Bronchial epithelial cell (primary cell): ENCODE results near the gene SH3BP2. TPM values are rescaled to one million over a fixed set of nuclear protein-coding genes. Genes with fewer than 3 reads are reported as not detected.

Experiments
- DNase-seq: peaks from one replicate; pipeline ENCODE4 v3.0.0-alpha.2; 2010; ENCODE audit warnings: low read depth
- FAIRE-seq: peaks from 2 replicates; lab custom pipeline; 2011; peaks lifted over from hg19 to GRCh38; lab: Jason Lieb, UNC
- H3K27me3 ChIP-seq: 2 replicates; pipeline ENCODE4 v1.5.1; 2011; ENCODE audit warnings: low read length; ENCODE audit not compliant: control insufficient read depth, insufficient read depth
- H3K36me3 ChIP-seq: 2 replicates; pipeline ENCODE4 v1.5.1; 2011; ENCODE audit warnings: low read length; ENCODE audit not compliant: control insufficient read depth, insufficient read depth
- H3K4me3 ChIP-seq: 2 replicates; pipeline ENCODE4 v1.5.1; 2011; ENCODE audit warnings: mild to moderate bottlenecking, low read depth, low read length, control low read depth
- total RNA-seq: library from RNA; depleted of rRNA; stranded (reverse); fragments of >200 nt; gene quantifications from 2 replicates; pipeline ENCODE4 v1.2.1, GENCODE V29; 2014
- TF ChIP-seq, protein P1 (sequence below): IDR thresholded peaks from 2 replicates; pipeline ENCODE4 v1.5.1; 2011; ENCODE audit warnings: mild to moderate bottlenecking, moderate library complexity, low read length, control low read depth, inconsistent platforms; ENCODE audit not compliant: insufficient read depth, severe bottlenecking

The SH3BP2 gene
- total RNA-seq, 1 donor from 2014 or later: 31.1 TPM

DNA sequence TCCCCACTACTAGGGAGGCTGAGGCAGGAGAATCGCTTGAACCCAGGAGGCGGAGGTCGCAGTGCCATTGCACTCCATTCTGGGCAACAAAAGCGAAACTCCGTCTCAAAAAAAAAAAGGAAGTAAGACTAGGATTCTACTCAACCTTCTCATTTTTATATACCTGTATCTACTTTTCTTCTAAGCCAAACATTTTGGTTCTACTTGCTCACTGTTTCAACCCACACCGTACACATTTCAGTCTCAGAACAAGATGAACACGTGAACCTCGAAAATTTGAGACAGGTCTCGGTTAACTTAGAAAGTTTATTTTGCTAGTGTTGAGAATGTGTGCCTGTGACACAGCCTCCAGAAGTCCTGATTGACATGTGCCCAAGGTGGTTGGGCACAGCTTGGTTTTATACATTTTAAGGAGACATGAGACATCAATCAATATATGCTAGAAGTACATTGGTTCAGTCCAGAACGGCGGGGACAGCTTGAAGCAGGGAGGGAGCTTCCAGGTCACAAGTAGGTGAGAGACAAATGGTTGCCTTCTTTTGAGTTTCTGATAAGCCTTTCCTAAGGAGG lies 54.5 kb downstream of the SH3BP2 start:
- TF ChIP-seq, protein P1, sequence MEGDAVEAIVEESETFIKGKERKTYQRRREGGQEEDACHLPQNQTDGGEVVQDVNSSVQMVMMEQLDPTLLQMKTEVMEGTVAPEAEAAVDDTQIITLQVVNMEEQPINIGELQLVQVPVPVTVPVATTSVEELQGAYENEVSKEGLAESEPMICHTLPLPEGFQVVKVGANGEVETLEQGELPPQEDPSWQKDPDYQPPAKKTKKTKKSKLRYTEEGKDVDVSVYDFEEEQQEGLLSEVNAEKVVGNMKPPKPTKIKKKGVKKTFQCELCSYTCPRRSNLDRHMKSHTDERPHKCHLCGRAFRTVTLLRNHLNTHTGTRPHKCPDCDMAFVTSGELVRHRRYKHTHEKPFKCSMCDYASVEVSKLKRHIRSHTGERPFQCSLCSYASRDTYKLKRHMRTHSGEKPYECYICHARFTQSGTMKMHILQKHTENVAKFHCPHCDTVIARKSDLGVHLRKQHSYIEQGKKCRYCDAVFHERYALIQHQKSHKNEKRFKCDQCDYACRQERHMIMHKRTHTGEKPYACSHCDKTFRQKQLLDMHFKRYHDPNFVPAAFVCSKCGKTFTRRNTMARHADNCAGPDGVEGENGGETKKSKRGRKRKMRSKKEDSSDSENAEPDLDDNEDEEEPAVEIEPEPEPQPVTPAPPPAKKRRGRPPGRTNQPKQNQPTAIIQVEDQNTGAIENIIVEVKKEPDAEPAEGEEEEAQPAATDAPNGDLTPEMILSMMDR: no peak
- H3K27me3 ChIP-seq: no peaks in the 10 kb centered on the region
- FAIRE-seq (peak; percentile 58), DNase-seq (no peak)
- H3K4me3 ChIP-seq: no peak overlapping the region
- H3K36me3 ChIP-seq: no peaks in the 10 kb centered on the region

DNA sequence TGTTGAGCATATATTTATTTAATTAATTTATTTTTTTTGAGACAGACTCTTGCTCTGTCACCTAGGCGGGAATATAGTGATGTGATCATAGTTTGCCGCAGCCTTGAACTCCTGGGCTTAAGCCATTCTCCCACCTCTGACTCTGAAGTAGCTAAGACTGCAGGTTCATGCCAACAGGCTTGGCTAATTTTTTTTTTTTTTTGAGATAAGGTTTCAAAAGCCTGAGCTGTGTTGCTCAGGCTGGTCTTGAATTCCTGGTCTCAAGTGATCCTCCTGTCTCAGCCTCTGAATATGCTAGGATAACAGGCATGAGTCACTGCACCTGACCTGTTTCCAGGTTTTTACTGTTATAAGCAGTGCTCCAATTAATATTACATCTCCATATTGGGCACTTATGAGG lies 55.6 kb downstream of the SH3BP2 start:
- DNase-seq (peak; percentile 60), FAIRE-seq (no peak)
- H3K4me3 ChIP-seq: no peak overlapping the region
- no peaks in the 10 kb centered on the region for H3K27me3 ChIP-seq
- TF ChIP-seq, protein P1: no peak
- no peaks in the 10 kb centered on the region for H3K36me3 ChIP-seq

DNA sequence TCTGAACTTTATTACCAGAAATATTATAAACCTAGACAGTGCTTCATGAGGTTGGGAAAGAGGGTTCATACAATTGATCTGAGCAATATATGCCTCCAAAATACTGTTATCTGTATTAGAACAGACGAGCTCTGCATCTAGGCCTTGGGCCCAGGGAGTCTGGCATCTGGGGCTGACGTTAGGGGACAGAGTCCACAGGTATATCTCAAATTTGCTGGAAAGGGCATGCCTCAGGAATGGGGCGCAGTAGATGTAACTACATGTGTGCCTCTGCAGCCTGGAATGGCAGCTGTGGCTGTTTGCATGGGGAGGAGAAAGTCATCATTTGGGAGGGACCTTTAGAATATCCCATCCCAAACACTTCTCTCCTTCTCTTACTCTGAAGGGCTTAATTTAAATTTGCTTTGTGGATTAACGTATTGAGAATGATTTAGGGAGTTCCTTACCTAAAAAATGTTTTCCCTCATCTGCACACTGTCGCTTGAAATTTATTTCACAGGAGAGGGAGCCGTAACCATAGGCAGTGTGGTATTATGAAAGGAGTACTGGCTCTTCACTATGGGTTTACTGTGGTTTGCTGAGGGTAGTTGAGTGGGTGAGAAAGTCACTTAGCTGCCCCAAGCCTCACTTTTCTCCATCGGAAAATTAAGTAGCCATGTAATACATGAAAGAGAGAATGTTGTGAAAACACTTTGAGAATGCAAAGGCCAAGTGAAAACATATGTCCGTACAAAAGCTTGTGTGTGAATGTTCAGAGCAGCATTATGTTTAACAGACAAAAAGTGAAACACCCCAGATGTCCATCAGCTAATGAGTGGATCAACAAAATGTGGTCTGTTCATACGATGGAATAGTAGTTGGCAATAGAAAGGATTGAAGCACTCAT lies 56.6 kb downstream of the SH3BP2 start:
- Histone ChIP-seq H3K27me3 (no peaks in the 10 kb centered on the region), H3K36me3 (no peaks in the 10 kb centered on the region), H3K4me3 (no peak overlapping the region)
- FAIRE-seq (no peak), DNase-seq (no peak)
- TF ChIP-seq, protein P1: no peak

DNA sequence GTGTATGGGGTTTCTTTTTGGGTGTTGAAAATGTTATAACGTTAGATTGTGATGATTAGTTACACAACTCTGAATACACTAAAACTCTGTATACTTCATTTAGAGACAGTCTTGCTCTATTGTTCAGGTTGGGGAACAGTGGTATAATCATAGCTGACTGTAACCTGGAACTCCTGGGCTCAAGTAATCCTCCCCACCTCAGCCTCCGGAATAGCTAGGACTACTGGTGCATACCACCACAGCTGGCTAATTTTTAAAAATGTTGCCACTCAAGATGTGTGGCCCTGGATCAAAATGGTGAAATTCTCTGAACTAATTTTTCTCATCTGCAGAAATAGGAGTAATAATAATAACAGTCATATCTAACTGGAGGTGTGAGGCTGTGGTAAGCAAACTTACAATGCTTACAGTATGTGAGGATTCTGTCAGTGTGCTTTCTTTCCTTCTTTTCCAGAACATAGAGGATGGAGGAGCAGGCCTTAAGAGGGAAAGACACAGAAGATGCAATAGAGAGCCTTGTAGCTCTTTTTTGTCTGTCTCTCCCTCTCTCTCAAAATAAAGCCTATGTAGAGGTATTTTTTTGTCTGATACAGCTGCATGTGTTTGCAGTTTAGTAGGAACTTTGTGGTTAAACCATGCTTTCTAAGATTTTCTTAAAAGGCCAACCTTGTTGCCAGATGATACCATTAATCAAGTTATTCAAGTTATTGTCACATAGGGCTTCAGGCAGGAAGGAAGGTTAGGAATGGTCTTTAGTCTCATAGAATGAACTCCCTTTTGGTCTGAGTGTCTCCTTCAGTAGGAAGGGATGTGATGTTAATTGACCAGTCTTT lies 58.3 kb downstream of the SH3BP2 start:
- DNase-seq (no peak), FAIRE-seq (no peak)
- Histone ChIP-seq H3K27me3 (no peaks in the 10 kb centered on the region), H3K4me3 (no peak overlapping the region), H3K36me3 (peaks cover 2% of the 10 kb centered on the region)
- TF ChIP-seq, protein P1: no peak

DNA sequence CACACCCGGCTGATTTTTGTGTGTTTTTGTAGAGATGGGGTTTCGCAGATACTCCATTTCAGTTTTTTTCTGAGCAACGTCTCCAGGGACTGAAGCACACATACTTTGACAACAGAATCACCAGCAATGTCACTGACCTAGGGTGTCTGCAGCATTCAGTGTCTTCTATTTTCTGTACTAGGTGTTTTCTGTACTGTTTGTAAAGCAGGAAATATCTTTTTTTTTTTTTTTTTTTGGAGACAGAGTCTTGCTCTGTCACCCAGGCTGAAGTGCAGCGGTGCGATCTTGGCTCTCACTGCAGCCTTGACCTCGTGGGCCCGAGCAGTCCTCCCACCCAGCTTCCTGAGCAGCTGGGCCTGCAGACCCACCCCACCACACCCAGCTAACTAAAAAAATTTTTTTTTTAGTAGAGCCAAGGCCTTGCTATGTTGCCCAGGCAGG lies 59.6 kb downstream of the SH3BP2 start:
- H3K27me3 ChIP-seq: no peaks in the 10 kb centered on the region
- no peak for DNase-seq
- no peak for FAIRE-seq
- TF ChIP-seq, protein P1: no peak
- H3K4me3 ChIP-seq: no peak overlapping the region
- peaks cover 2% of the 10 kb centered on the region for H3K36me3 ChIP-seq
